GM23338 (cell line): ENCODE measurements around the gene KCNMB2.

ENCODE experiments used
- EZH2phosphoT487 ChIP-seq: fragments of 200-600 bp; sonication (generic); IDR thresholded peaks from one replicate; pipeline ENCODE4 v1.8.1; 2018; ENCODE audit warnings: antibody characterized with exemption; ENCODE audit not compliant: unreplicated experiment
- POLR2AphosphoS5 ChIP-seq: IDR thresholded peaks from 2 replicates; pipeline ENCODE4 v1.6.1; 2016; ENCODE audit warnings: antibody characterized with exemption, low read depth

DNA sequence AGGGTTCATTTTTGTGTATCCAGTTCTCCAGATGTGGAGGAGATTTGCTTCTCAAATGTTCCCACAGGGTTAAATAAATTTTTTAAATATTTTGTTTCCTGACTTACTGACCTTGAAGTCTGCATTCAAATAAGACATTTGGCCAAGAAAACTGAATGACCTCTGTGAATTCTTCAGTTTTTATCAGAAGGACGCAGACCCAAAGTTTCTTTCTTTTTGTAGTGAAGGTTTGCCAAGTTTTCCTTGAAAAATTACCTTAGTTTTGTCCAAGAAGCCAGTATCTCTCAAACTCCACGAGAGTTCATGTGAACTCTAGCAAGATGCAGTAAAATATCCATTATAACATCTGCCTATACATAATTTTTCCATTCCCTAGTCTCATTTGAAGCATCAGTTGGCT lies 332.4 kb downstream of the KCNMB2 start:
- no peak for TF ChIP-seq POLR2AphosphoS5
- TF ChIP-seq EZH2phosphoT487 = no peak
